Thyroid gland (tissue), 4 donors: ENCODE data around the gene GORASP1.

ENCODE experiments used
- POLR2A ChIP-seq, 2 donors: fragments of 450-650 bp; IDR thresholded peaks; one replicate each; pipeline ENCODE4 v1.6.1; 2017; ENCODE audit warnings: antibody characterized with exemption in 2 of 2, mild to moderate bottlenecking in 2 of 2, moderate library complexity in 1 of 2
- TF ChIP-seq, protein P1 (sequence below), 6 experiments: fragments of 200-600 bp in 3 of 6; fragments of 450-650 bp in 3 of 6; sonication (generic) in 3 of 6; IDR thresholded peaks; one replicate each; pipeline ENCODE4 v1.5.1; 2016 to 2019; ENCODE audit warnings: antibody characterized with exemption in 6 of 6, mild to moderate bottlenecking in 2 of 6, inconsistent platforms in 1 of 6, moderate library complexity in 1 of 6

DNA sequence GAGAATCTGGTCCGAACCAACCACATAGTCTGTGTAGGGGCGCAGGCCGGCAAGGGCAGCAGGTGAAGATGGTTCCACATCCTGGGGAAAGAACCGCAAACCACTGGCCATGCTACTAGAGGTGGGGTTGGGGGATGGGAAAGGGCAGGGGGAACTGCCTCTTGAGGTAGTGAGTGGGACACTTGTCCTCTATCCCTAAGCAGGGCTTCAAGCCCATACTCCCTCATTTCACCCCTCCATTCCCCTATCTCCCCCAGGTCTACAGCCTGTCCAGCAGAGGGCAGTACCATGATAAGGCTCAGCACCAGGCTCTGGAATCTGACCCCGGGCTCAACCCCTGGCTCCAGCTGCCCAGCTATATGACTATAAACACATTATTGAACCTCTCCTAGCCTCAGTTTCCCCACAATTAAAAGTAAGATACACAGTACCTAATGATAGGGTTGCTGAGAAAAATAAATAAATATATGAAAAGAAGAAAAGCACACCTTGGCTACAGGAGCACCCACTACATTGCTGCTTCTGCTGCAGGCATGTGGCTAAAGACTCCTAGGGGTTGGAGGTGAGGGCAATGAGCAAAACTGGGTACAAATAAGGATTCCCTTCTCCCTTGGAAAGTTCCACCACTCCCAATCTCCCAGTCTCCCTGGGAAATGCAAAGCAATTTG, 6.3 kb downstream of the GORASP1 start:
- TF ChIP-seq, protein P1, sequence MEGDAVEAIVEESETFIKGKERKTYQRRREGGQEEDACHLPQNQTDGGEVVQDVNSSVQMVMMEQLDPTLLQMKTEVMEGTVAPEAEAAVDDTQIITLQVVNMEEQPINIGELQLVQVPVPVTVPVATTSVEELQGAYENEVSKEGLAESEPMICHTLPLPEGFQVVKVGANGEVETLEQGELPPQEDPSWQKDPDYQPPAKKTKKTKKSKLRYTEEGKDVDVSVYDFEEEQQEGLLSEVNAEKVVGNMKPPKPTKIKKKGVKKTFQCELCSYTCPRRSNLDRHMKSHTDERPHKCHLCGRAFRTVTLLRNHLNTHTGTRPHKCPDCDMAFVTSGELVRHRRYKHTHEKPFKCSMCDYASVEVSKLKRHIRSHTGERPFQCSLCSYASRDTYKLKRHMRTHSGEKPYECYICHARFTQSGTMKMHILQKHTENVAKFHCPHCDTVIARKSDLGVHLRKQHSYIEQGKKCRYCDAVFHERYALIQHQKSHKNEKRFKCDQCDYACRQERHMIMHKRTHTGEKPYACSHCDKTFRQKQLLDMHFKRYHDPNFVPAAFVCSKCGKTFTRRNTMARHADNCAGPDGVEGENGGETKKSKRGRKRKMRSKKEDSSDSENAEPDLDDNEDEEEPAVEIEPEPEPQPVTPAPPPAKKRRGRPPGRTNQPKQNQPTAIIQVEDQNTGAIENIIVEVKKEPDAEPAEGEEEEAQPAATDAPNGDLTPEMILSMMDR (IDR thresholded peaks at IDR 0.05) = peak; percentile 11 to 60 (median 44)
- TF ChIP-seq POLR2A (IDR thresholded peaks at IDR 0.05) = no peak
